ENCODE measurements around the gene ALPK3.

The ALPK3 gene

GRCh38 chr15:84886984-84887299, 69.8 kb downstream of the ALPK3 start:
- DNase-seq: no peak
- Histone ChIP-seq H3K27me3 (ENCODE audit: insufficient read depth, low read depth, severe bottlenecking) (no peaks in the 10 kb centered on the region), H3K27ac (no peak overlapping the region), H3K4me3 (ENCODE audit: low read depth, low read length) (no peak overlapping the region), H3K9me3 (ENCODE audit: severe bottlenecking) (no peaks in the 10 kb centered on the region), H3K36me3 (no peaks in the 10 kb centered on the region)
- no peak for TF ChIP-seq CTCF (IDR thresholded peaks at IDR 0.05; ENCODE audit: low read depth, low read length)

- Histone ChIP-seq H3K27ac (no peak overlapping the region), H3K4me3 (ENCODE audit: low read depth, low read length) (no peak overlapping the region)
Measured at GRCh38 chr15:84887938-84888337, 70.8 kb downstream of the ALPK3 start.

GRCh38 chr15:84888639-84889038, 71.5 kb downstream of the ALPK3 start:
- peak; percentile 83 for DNase-seq
- H3K27me3 ChIP-seq (ENCODE audit: insufficient read depth, low read depth, severe bottlenecking): no peaks in the 10 kb centered on the region
- H3K27ac ChIP-seq: peak overlapping the region; percentile 63
- no peaks in the 10 kb centered on the region for H3K9me3 ChIP-seq (ENCODE audit: severe bottlenecking)
- no peak for TF ChIP-seq CTCF (IDR thresholded peaks at IDR 0.05; ENCODE audit: low read depth, low read length)
- no peak overlapping the region for H3K4me3 ChIP-seq (ENCODE audit: low read depth, low read length)
- no peaks in the 10 kb centered on the region for H3K36me3 ChIP-seq

More at GRCh38 chr15:84887938-84888337, 70.8 kb downstream of the ALPK3 start:
- Histone ChIP-seq H3K36me3 (no peaks in the 10 kb centered on the region), H3K27me3 (ENCODE audit: insufficient read depth, low read depth, severe bottlenecking) (no peaks in the 10 kb centered on the region), H3K9me3 (ENCODE audit: severe bottlenecking) (no peaks in the 10 kb centered on the region)
- TF ChIP-seq CTCF (IDR thresholded peaks at IDR 0.05; ENCODE audit: low read depth, low read length): no peak
- no peak for DNase-seq

GRCh38 chr15:84889313-84889990, 72.3 kb downstream of the ALPK3 start:
- Histone ChIP-seq H3K36me3 (no peaks in the 10 kb centered on the region), H3K4me3 (ENCODE audit: low read depth, low read length) (no peak overlapping the region), H3K9me3 (ENCODE audit: severe bottlenecking) (no peaks in the 10 kb centered on the region), H3K27ac (peak overlapping the region; percentile 63), H3K27me3 (ENCODE audit: insufficient read depth, low read depth, severe bottlenecking) (no peaks in the 10 kb centered on the region)
- no peak for TF ChIP-seq CTCF (IDR thresholded peaks at IDR 0.05; ENCODE audit: low read depth, low read length)
- DNase-seq: peak; percentile 30

- Histone ChIP-seq H3K27me3 (ENCODE audit: insufficient read depth, low read depth, severe bottlenecking) (no peaks in the 10 kb centered on the region), H3K9me3 (ENCODE audit: severe bottlenecking) (no peaks in the 10 kb centered on the region), H3K36me3 (no peaks in the 10 kb centered on the region), H3K4me3 (ENCODE audit: low read depth, low read length) (no peak overlapping the region), H3K27ac (no peak overlapping the region)
- no peak for TF ChIP-seq CTCF (IDR thresholded peaks at IDR 0.05; ENCODE audit: low read depth, low read length)
- DNase-seq: no peak
Measured at GRCh38 chr15:84889991-84890669, 73.0 kb downstream of the ALPK3 start.
